ENCODE measurements around the gene ATP8B3.

GRCh38 chr19:1817553-1818179, 5.6 kb upstream of the ATP8B3 start:
- TF ChIP-seq POLR2A (IDR thresholded peaks at IDR 0.05; ENCODE audit: low read depth, low read length) (no peak), TAF1 (IDR thresholded peaks at IDR 0.05; ENCODE audit: low read depth, low read length) (no peak), POLR2AphosphoS5 (IDR thresholded peaks at IDR 0.05; ENCODE audit: low read depth, low read length) (no peak), SPI1 (IDR thresholded peaks at IDR 0.05; ENCODE audit: low read depth, low read length) (no peak), PAX5 (IDR thresholded peaks at IDR 0.05; ENCODE audit: insufficient read depth, low read length, severe bottlenecking) (no peak)
